Upper lobe of left lung (tissue), 6 donors: ENCODE results near the gene LDHB. TPM values are rescaled to one million over a fixed set of nuclear protein-coding genes. Genes with fewer than 3 reads are reported as not detected.
"Not testable (repeated sequence)": the region's sequence is repeated elsewhere in the genome, so short reads cannot be mapped to it uniquely, and the experiment has no call there.

ENCODE experiments used
- ATAC-seq, 2 donors: fragments of 200-7000 bp; cut with Tn5 transposase; one replicate each; pipeline ENCODE4 v1.9.1; 2022; ENCODE audit warnings: mild to moderate bottlenecking in 2 of 2, moderate library complexity in 2 of 2; ENCODE audit not compliant: low FRiP score in 2 of 2
- DNase-seq, 2 donors: peaks; one replicate each; pipeline ENCODE4 v3.0.0-alpha.2; 2019 to 2020
- H3K27ac ChIP-seq, 4 donors: fragments of 200-600 bp; sonication (generic); one replicate each; pipeline ENCODE4 v1.5.1; 2016 to 2019
- H3K27me3 ChIP-seq, 4 donors: fragments of 200-600 bp; sonication (generic); one replicate each; pipeline ENCODE4 v1.5.1; 2017 to 2019
- H3K36me3 ChIP-seq, 4 donors: fragments of 200-600 bp; sonication (generic); one replicate each; pipeline ENCODE4 v1.5.1; 2016 to 2019
- H3K4me1 ChIP-seq, 4 donors: fragments of 200-600 bp; sonication (generic); one replicate each; pipeline ENCODE4 v1.5.1; 2018 to 2019
- H3K4me3 ChIP-seq, 4 donors: fragments of 200-600 bp; sonication (generic); one replicate each; pipeline ENCODE4 v1.5.1; 2017 to 2019; ENCODE audit warnings: mild to moderate bottlenecking in 2 of 4, moderate library complexity in 1 of 4
- H3K9me3 ChIP-seq, 4 donors: fragments of 200-600 bp; sonication (generic); one replicate each; pipeline ENCODE4 v1.5.1; 2018 to 2019
- CTCF ChIP-seq, 6 experiments: fragments of 450-650 bp in 4 of 6; fragments of 200-600 bp in 2 of 6; sonication (generic) in 2 of 6; IDR thresholded peaks; one replicate each; pipeline ENCODE4 v1.5.1; 2016 to 2019; ENCODE audit warnings: antibody characterized with exemption in 6 of 6
- EP300 ChIP-seq, 4 donors: sonication (generic); formaldehyde crosslinking; IDR thresholded peaks; one replicate each; pipeline ENCODE4 v1.5.1; 2017; ENCODE audit warnings: antibody characterized with exemption in 4 of 4, control low read depth in 2 of 4
- POLR2A ChIP-seq, 4 donors: fragments of 450-650 bp; IDR thresholded peaks; one replicate each; pipeline ENCODE4 v1.5.1; 2016 to 2017; ENCODE audit warnings: antibody characterized with exemption in 4 of 4, mild to moderate bottlenecking in 2 of 4
- POLR2AphosphoS5 ChIP-seq, 2 donors: sonication (generic); formaldehyde crosslinking; IDR thresholded peaks; one replicate each; pipeline ENCODE4 v1.5.1; 2017; ENCODE audit warnings: antibody characterized with exemption in 2 of 2
- WGBS, 2 donors: methylation state at CpG; one replicate each; pipeline ENCODE4 v1.1.5; 2017 to 2018; 5-methylcytosine and 5-hydroxymethylcytosine counted together
- total RNA-seq, 6 donors: library from RNA; depleted of rRNA in 4 of 6; stranded (reverse); fragments of >200 nt in 4 of 6; gene quantifications; one replicate each; pipeline versions ENCODE4 v1.1.0 to v1.2.1, GENCODE V29; 2016 to 2021
- donor health status: DM: no; HTN: no; CAD: no; lungs with moderate emphysema.
- donor health status: DM: no; HTN: yes; CAD: no; lungs with severe emphysema.

Gene LDHB
- total RNA-seq, 6 donors from 2014 or later = 78.6 to 538 (median 297) TPM

- no peak for TF ChIP-seq CTCF (IDR thresholded peaks at IDR 0.05)
- no peak for TF ChIP-seq EP300 (IDR thresholded peaks at IDR 0.05)
- no peak for TF ChIP-seq POLR2A (IDR thresholded peaks at IDR 0.05)
- TF ChIP-seq POLR2AphosphoS5 (IDR thresholded peaks at IDR 0.05) = no peak
- no peaks in the 10 kb centered on the region for H3K9me3 ChIP-seq
- WGBS, 2 donors = 75 to 78% methylated on average over 7 of the region's 7 CpGs
- H3K4me3 ChIP-seq = no peak overlapping the region
- DNase-seq (no peak), ATAC-seq (no peak)
- H3K27ac ChIP-seq = no peak overlapping the region
- no peaks in the 10 kb centered on the region for H3K36me3 ChIP-seq
- no peaks in the 10 kb centered on the region for H3K27me3 ChIP-seq
- H3K4me1 ChIP-seq = no peaks in the 10 kb centered on the region
Measured at GRCh38 chr12:21665816-21666215, 8.2 kb upstream of the LDHB start.

GRCh38 chr12:21662122-21662792 is 4.6 kb upstream of the LDHB start:
- peak in 1 of 2 donors; percentile 32 for TF ChIP-seq POLR2AphosphoS5 (IDR thresholded peaks at IDR 0.05)
- TF ChIP-seq POLR2A (IDR thresholded peaks at IDR 0.05) = peak in 1 of 4 donors; percentile 52
- TF ChIP-seq CTCF (IDR thresholded peaks at IDR 0.05) = no peak
- TF ChIP-seq EP300 (IDR thresholded peaks at IDR 0.05) = no peak
- no peak for ATAC-seq
- H3K36me3 ChIP-seq = no peaks in the 10 kb centered on the region
- peaks cover 0 to 2% (median 0%) of the 10 kb centered on the region in 4 donors for H3K4me1 ChIP-seq
- no peaks in the 10 kb centered on the region for H3K27me3 ChIP-seq
- peak in 1 of 2 donors; percentile 45 for DNase-seq
- 90 to 92% methylated on average over 27 of the region's 27 CpGs for WGBS, 2 donors
- peak overlapping the region in 2 of 4 donors; percentile 4 to 29 for H3K4me3 ChIP-seq
- no peaks in the 10 kb centered on the region for H3K9me3 ChIP-seq
- H3K27ac ChIP-seq = peak overlapping the region in 1 of 4 donors; percentile 16

- not testable (repeated sequence) for H3K27me3 ChIP-seq, ATAC-seq, H3K9me3 ChIP-seq, H3K36me3 ChIP-seq, H3K4me1 ChIP-seq, H3K27ac ChIP-seq, H3K4me3 ChIP-seq
- WGBS, 2 donors = 96 to 99% methylated on average over 12 to 33 of the region's 44 CpGs
- peak in 1 of 2 donors; percentile 81 for DNase-seq
Measured at GRCh38 chr12:21661396-21662093, 3.9 kb upstream of the LDHB start.

GRCh38 chr12:21659383-21659782 is 1.7 kb upstream of the LDHB start:
- 78 to 80% methylated on average over 1 of the region's 1 CpG for WGBS, 2 donors
- Histone ChIP-seq H3K4me1 (peaks cover 8 to 24% (median 13%) of the 10 kb centered on the region in 4 donors), H3K36me3 (peaks cover 0 to under 1% (median 0%) of the 10 kb centered on the region in 4 donors), H3K27ac (no peak overlapping the region), H3K4me3 (no peak overlapping the region), H3K27me3 (no peaks in the 10 kb centered on the region), H3K9me3 (no peaks in the 10 kb centered on the region)
- TF ChIP-seq POLR2AphosphoS5 (IDR thresholded peaks at IDR 0.05) = no peak
- TF ChIP-seq CTCF (IDR thresholded peaks at IDR 0.05) = no peak
- no peak for TF ChIP-seq EP300 (IDR thresholded peaks at IDR 0.05)
- no peak for TF ChIP-seq POLR2A (IDR thresholded peaks at IDR 0.05)
- ATAC-seq (no peak), DNase-seq (no peak)

- DNase-seq (peak in 1 of 2 donors; percentile 56), ATAC-seq (peak; percentile 75 to 76)
- H3K9me3 ChIP-seq = no peaks in the 10 kb centered on the region
- no peak for TF ChIP-seq POLR2A (IDR thresholded peaks at IDR 0.05)
- TF ChIP-seq EP300 (IDR thresholded peaks at IDR 0.05) = no peak
- no peak for TF ChIP-seq POLR2AphosphoS5 (IDR thresholded peaks at IDR 0.05)
- no peak for TF ChIP-seq CTCF (IDR thresholded peaks at IDR 0.05)
- H3K27me3 ChIP-seq = no peaks in the 10 kb centered on the region
- WGBS, 2 donors = 2% methylated on average over 16 of the region's 16 CpGs
- peaks cover 8 to 24% (median 13%) of the 10 kb centered on the region in 4 donors for H3K4me1 ChIP-seq
- peak overlapping the region; percentile 81 to 89 (median 86) for H3K27ac ChIP-seq
- peak overlapping the region; percentile 65 to 81 (median 69) for H3K4me3 ChIP-seq
- peaks cover 4 to 17% (median 11%) of the 10 kb centered on the region in 4 donors for H3K36me3 ChIP-seq
Measured at GRCh38 chr12:21656905-21657325, 727 bp downstream of the LDHB start.
